Ovary (tissue), 9 donors: Measurements from ENCODE around the gene SEPTIN2. TPM values are rescaled to one million over a fixed set of nuclear protein-coding genes. Genes with fewer than 3 reads are reported as not detected.
"Not testable (repeated sequence)": the region's sequence is repeated elsewhere in the genome, so short reads cannot be mapped to it uniquely, and the experiment has no call there.

Experiments used
- DNase-seq, 5 donors: peaks; one replicate each; pipeline ENCODE4 v3.0.0-alpha.2; 2019 to 2020
- H3K27ac ChIP-seq, 2 donors: fragments of 200-600 bp; one replicate each; pipeline versions ENCODE4 v1.5.1 to v1.8.0; 2019 to 2022
- H3K27me3 ChIP-seq: fragments of 200-600 bp; one replicate; pipeline ENCODE4 v1.8.0; 2022
- H3K36me3 ChIP-seq: fragments of 200-600 bp; sonication (generic); one replicate; pipeline ENCODE4 v1.5.1; 2019
- H3K4me1 ChIP-seq: one replicate; pipeline ENCODE4 v1.8.1; 2013; ENCODE audit warnings: mild to moderate bottlenecking, moderate library complexity; ENCODE audit not compliant: insufficient read depth
- H3K4me3 ChIP-seq: fragments of 200-600 bp; sonication (generic); one replicate; pipeline ENCODE4 v1.5.1; 2017
- H3K9me3 ChIP-seq, 2 donors: fragments of 200-600 bp in 1 of 2; sonication (generic) in 1 of 2; one replicate each; pipeline versions ENCODE4 v1.5.1 to v1.8.1; 2013 to 2019; ENCODE audit warnings: mild to moderate bottlenecking in 1 of 2, moderate library complexity in 1 of 2
- EP300 ChIP-seq: sonication (generic); formaldehyde crosslinking; IDR thresholded peaks from one replicate; pipeline ENCODE4 v1.6.1; 2017; ENCODE audit warnings: antibody characterized with exemption
- POLR2A ChIP-seq: fragments of 450-650 bp; IDR thresholded peaks from one replicate; pipeline ENCODE4 v1.6.1; 2017; ENCODE audit warnings: antibody characterized with exemption, mild to moderate bottlenecking, moderate library complexity
- WGBS, 3 donors: extraction: QIAGEN DNeasy Blood & Tissue Kit in 1 of 3; methylation state at CpG; one replicate each; pipeline versions ENCODE4 v1.1.5 to v1.1.7; 2013 to 2017; 5-methylcytosine and 5-hydroxymethylcytosine counted together
- intact Hi-C, 4 donors: fragments of 100-400 bp; cut with DNase I; formaldehyde crosslinking; loops; one replicate each; pipeline versions ENCODE4 v1.11.0 to v1.15.1; 2022 to 2023
- polyA plus RNA-seq, 2 donors: library from polyadenylated mRNA; stranded (reverse); fragments of 200-250 nt in 1 of 2; fragments of 350-450 nt in 1 of 2; fragmentation: Illumina TruSeq in 1 of 2; extraction: RNeasy Lipid Tissue Mini Kit (QIAGEN cat#74804) in 1 of 2; gene quantifications; one replicate each; pipeline ENCODE4 v1.2.3, GENCODE V29; 2013 to 2014
- total RNA-seq, 7 donors: library from RNA; depleted of rRNA in 2 of 7; stranded (reverse); fragments of >200 nt in 2 of 7; fragmentation: NEBNext Ultra II Directional in 3 of 7; extraction: Animal tissue kit (Norgen Biotek cat#: 25700) in 3 of 7; gene quantifications; one replicate each; pipeline versions ENCODE4 v1.1.0 to v1.2.4, GENCODE V29; 2016 to 2023
- TF ChIP-seq, protein P1 (sequence below), 3 donors: fragments of 450-650 bp in 2 of 3; fragments of 200-600 bp in 1 of 3; IDR thresholded peaks; one replicate each; pipeline versions ENCODE4 v1.5.1 to v1.8.0; 2016 to 2022; ENCODE audit warnings: antibody characterized with exemption in 3 of 3, mild to moderate bottlenecking in 1 of 3
- donor health status: DM: no; HTN: no; CAD: no; lungs with moderate emphysema.
- donor health status: DM: no; HTN: no; CAD: no.
- donor health status: Bipolar disorder and iron deficiency.
- donor health status: DM: yes; HTN: yes; CAD: no.
- donor health status: DM: no; HTN: no; CAD: no.
- donor health status: DM: yes; HTN: yes; CAD: no.

SEPTIN2 gene
- total and polyA plus RNA-seq, 9 donors = 184 to 403 (median 328) TPM

- DNase-seq = no peak
- no peaks in the 10 kb centered on the region for H3K36me3 ChIP-seq
- no peaks in the 10 kb centered on the region for H3K27me3 ChIP-seq
- no peak overlapping the region for H3K4me3 ChIP-seq
- no peak overlapping the region for H3K27ac ChIP-seq
- WGBS, 3 donors = 95 to 100% (median 99%) methylated on average over 1 of the region's 1 CpG
- TF ChIP-seq, protein P1, sequence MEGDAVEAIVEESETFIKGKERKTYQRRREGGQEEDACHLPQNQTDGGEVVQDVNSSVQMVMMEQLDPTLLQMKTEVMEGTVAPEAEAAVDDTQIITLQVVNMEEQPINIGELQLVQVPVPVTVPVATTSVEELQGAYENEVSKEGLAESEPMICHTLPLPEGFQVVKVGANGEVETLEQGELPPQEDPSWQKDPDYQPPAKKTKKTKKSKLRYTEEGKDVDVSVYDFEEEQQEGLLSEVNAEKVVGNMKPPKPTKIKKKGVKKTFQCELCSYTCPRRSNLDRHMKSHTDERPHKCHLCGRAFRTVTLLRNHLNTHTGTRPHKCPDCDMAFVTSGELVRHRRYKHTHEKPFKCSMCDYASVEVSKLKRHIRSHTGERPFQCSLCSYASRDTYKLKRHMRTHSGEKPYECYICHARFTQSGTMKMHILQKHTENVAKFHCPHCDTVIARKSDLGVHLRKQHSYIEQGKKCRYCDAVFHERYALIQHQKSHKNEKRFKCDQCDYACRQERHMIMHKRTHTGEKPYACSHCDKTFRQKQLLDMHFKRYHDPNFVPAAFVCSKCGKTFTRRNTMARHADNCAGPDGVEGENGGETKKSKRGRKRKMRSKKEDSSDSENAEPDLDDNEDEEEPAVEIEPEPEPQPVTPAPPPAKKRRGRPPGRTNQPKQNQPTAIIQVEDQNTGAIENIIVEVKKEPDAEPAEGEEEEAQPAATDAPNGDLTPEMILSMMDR (IDR thresholded peaks at IDR 0.05) = no peak
- TF ChIP-seq POLR2A (no peak), EP300 (no peak)
- no peaks in the 10 kb centered on the region for H3K9me3 ChIP-seq
- intact Hi-C loops = no loop called here
- peaks cover 1% of the 10 kb centered on the region for H3K4me1 ChIP-seq
Measured at GRCh38 chr2:241275910-241276309, 39.8 kb upstream of the SEPTIN2 start.

GRCh38 chr2:241278306-241278705 lies 37.4 kb upstream of the SEPTIN2 start:
- H3K36me3 ChIP-seq, H3K27ac ChIP-seq, DNase-seq, H3K9me3 ChIP-seq, H3K4me1 ChIP-seq, intact Hi-C loops, H3K27me3 ChIP-seq, H3K4me3 ChIP-seq: not testable (repeated sequence)
- WGBS, 3 donors = 94 to 96% (median 96%) methylated on average over 7 of the region's 7 CpGs

GRCh38 chr2:241279413-241279812 lies 36.3 kb upstream of the SEPTIN2 start:
- Histone ChIP-seq H3K27me3 (no peaks in the 10 kb centered on the region), H3K4me3 (no peak overlapping the region), H3K9me3 (no peaks in the 10 kb centered on the region), H3K27ac (no peak overlapping the region), H3K36me3 (no peaks in the 10 kb centered on the region), H3K4me1 (no peaks in the 10 kb centered on the region)
- no peak for TF ChIP-seq EP300
- no peak for TF ChIP-seq POLR2A
- TF ChIP-seq, protein P1 (IDR thresholded peaks at IDR 0.05) = no peak
- WGBS, 3 donors = 61 to 66% (median 62%) methylated on average over 8 of the region's 8 CpGs
- DNase-seq = no peak
- intact Hi-C loops = no loop called here

- WGBS, 3 donors = 74 to 92% (median 76%) methylated on average over 3 of the region's 3 CpGs
- Histone ChIP-seq H3K9me3 (no peaks in the 10 kb centered on the region), H3K4me3 (no peak overlapping the region), H3K27me3 (no peaks in the 10 kb centered on the region), H3K27ac (no peak overlapping the region), H3K4me1 (no peaks in the 10 kb centered on the region), H3K36me3 (no peaks in the 10 kb centered on the region)
- no peak for DNase-seq
- TF ChIP-seq, protein P1 (IDR thresholded peaks at IDR 0.05) = no peak
- TF ChIP-seq POLR2A = no peak
- no peak for TF ChIP-seq EP300
- intact Hi-C loops = no loop called here
Measured at GRCh38 chr2:241279828-241280227, 35.9 kb upstream of the SEPTIN2 start.

DNA sequence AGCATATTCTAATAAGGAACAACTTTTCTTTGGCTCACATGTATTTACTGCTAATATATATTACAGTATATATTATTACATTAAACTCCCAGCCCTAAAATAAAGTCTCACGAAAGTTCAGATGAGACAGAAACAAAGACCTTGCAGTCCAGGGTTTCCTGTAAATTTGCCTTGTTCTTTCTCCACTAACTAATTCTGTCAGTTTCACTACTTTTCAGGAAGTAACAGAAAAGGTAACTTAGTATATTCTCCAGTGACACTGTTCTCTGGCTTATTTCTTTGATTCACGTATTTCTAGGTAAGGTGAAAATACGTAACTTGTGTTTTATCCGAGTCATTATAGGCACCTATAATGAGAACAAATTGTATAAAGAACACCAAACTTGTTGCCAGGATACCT lies 35.4 kb upstream of the SEPTIN2 start:
- 92 to 94% (median 93%) methylated on average over 4 of the region's 4 CpGs for WGBS, 3 donors
- H3K9me3 ChIP-seq = no peaks in the 10 kb centered on the region

More for the DNA sequence above, 35.4 kb upstream of the SEPTIN2 start:
- Histone ChIP-seq H3K27me3 (no peaks in the 10 kb centered on the region), H3K4me1 (no peaks in the 10 kb centered on the region), H3K4me3 (no peak overlapping the region), H3K36me3 (no peaks in the 10 kb centered on the region), H3K27ac (no peak overlapping the region)
- TF ChIP-seq, protein P1 (IDR thresholded peaks at IDR 0.05) = no peak
- TF ChIP-seq POLR2A = no peak
- no peak for TF ChIP-seq EP300
- no peak for DNase-seq
- intact Hi-C loops = no loop called here
